Activated B cell treated with CpG ODN at 0.5 μM for 24 hours (primary cell): ENCODE data around the gene RAC2. TPM values are rescaled to one million over a fixed set of nuclear protein-coding genes. Genes with fewer than 3 reads are reported as not detected.

ENCODE experiments used
- ATAC-seq: fragments of 200-7000 bp; cut with Tn5 transposase; one replicate; pipeline ENCODE4 v1.10.0; 2021; ENCODE audit warnings: low read depth, mild to moderate bottlenecking, moderate library complexity
- CTCF ChIA-PET: fragments of 350-600 bp; sonication (Branson Sonifier 250); formaldehyde crosslinking; loops from one replicate; lab custom pipeline; 2021; ENCODE audit warnings: antibody characterized with exemption; lab: Charles Lee
- POLR2A ChIA-PET: fragments of 350-600 bp; sonication (Branson Sonifier 250); formaldehyde crosslinking; loops from one replicate; lab custom pipeline; 2021; ENCODE audit warnings: antibody characterized with exemption; lab: Charles Lee
- DNase-seq: peaks from one replicate; pipeline ENCODE4 v3.0.0; 2022
- H3K27ac Mint-ChIP-seq: one replicate; pipeline ENCODE4 v1.8.0; 2020; ENCODE audit warnings: mixed read lengths
- H3K27me3 Mint-ChIP-seq: one replicate; pipeline ENCODE4 v1.8.0; 2021; ENCODE audit warnings: mixed read lengths
- H3K36me3 Mint-ChIP-seq: one replicate; pipeline ENCODE4 v1.8.0; 2021; ENCODE audit warnings: low read depth, mixed read lengths
- H3K4me1 Mint-ChIP-seq: one replicate; pipeline ENCODE4 v1.8.0; 2021; ENCODE audit warnings: mixed read lengths
- H3K4me3 Mint-ChIP-seq: one replicate; pipeline ENCODE4 v1.8.0; 2020; ENCODE audit warnings: mild to moderate bottlenecking, mixed read lengths
- H3K9me3 Mint-ChIP-seq: one replicate; pipeline ENCODE4 v1.8.0; 2020; ENCODE audit warnings: mixed read lengths
- intact Hi-C: fragments of 100-400 bp; cut with micrococcal nuclease; formaldehyde crosslinking; loops from one replicate; pipeline ENCODE4 v1.15.1; 2024
- total RNA-seq: library from RNA; stranded (reverse); gene quantifications from 2 replicates; pipeline ENCODE4 v1.2.3, GENCODE V29; 2022
- TF ChIP-seq, protein P1 (sequence below): fragments of 200-600 bp; IDR thresholded peaks from one replicate; pipeline ENCODE4 v1.8.0; 2022; ENCODE audit warnings: antibody characterized with exemption, mild to moderate bottlenecking

RAC2 gene
- total RNA-seq, 1 donor from 2014 or later: 557 TPM

DNA sequence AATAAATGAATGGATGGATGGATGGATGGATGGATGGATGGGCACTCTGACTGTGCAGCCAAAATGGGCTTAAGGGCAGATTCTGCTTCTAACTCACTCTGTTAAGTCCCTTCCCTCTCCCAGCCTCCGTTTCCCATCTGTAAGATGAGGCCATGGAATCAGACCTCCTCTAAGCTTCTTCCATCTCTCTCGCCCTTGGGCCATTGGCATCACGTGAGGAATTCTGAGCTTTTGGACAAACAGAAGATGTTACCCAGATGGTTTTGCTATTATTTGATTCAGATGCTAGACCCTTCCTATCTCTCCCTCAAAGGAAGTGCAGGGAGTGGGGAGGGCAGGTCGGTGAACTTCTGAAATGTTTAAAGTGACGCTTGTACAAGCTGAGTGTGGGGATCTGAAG lies 34.2 kb upstream of the RAC2 start:
- Mint-ChIP-seq H3K36me3 (peaks cover 2% of the 10 kb centered on the region), H3K27ac (no peak overlapping the region), H3K27me3 (no peaks in the 10 kb centered on the region), H3K9me3 (no peaks in the 10 kb centered on the region), H3K4me1 (peaks cover 83% of the 10 kb centered on the region), H3K4me3 (no peak overlapping the region)
- ChIA-PET CTCF (interaction anchor here (1.7 kb wide), 1 partner anchor 17 kb away, joined by 6 read pairs; no protein-coding TSS in a partner anchor), POLR2A (no interaction called here)
- intact Hi-C loops: no loop called here
- ATAC-seq (no peak), DNase-seq (no peak)
- TF ChIP-seq, protein P1, sequence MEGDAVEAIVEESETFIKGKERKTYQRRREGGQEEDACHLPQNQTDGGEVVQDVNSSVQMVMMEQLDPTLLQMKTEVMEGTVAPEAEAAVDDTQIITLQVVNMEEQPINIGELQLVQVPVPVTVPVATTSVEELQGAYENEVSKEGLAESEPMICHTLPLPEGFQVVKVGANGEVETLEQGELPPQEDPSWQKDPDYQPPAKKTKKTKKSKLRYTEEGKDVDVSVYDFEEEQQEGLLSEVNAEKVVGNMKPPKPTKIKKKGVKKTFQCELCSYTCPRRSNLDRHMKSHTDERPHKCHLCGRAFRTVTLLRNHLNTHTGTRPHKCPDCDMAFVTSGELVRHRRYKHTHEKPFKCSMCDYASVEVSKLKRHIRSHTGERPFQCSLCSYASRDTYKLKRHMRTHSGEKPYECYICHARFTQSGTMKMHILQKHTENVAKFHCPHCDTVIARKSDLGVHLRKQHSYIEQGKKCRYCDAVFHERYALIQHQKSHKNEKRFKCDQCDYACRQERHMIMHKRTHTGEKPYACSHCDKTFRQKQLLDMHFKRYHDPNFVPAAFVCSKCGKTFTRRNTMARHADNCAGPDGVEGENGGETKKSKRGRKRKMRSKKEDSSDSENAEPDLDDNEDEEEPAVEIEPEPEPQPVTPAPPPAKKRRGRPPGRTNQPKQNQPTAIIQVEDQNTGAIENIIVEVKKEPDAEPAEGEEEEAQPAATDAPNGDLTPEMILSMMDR: no peak

DNA sequence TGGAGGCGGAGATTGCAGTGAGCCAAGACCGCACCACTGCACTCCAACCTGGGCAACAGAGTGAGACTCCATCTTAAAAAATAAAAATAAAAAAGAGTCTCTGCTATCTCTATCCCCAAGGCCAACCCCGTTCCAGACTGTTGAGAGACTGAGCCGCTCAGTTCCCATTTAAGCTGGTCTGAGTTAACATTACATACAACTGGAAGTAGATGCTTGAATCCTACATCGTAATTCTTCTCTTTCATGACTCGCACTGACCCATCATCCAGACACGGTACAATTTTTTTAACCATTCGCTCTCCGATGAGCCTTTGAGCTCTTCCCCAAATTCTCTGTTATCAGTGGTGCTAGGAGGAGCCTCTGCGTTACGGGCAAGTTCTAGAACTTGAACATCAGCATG lies 33.3 kb upstream of the RAC2 start:
- ATAC-seq (no peak), DNase-seq (no peak)
- Mint-ChIP-seq H3K4me3 (no peak overlapping the region), H3K9me3 (no peaks in the 10 kb centered on the region), H3K4me1 (peaks cover 78% of the 10 kb centered on the region), H3K27me3 (no peaks in the 10 kb centered on the region), H3K36me3 (no peaks in the 10 kb centered on the region), H3K27ac (peak overlapping the region; percentile 18)
- CTCF ChIA-PET: interaction anchor here (0.9 to 1.7 kb wide), 2 partner anchors 16 to 493 kb away, joined by 3 to 6 read pairs; no protein-coding TSS in a partner anchor
- intact Hi-C loops: no loop called here
- TF ChIP-seq, protein P1: no peak
- POLR2A ChIA-PET: interaction anchor here (0.6 to 0.9 kb wide), 2 partner anchors 28 to 1193 kb away, joined by 3 read pairs; no protein-coding TSS in a partner anchor

DNA sequence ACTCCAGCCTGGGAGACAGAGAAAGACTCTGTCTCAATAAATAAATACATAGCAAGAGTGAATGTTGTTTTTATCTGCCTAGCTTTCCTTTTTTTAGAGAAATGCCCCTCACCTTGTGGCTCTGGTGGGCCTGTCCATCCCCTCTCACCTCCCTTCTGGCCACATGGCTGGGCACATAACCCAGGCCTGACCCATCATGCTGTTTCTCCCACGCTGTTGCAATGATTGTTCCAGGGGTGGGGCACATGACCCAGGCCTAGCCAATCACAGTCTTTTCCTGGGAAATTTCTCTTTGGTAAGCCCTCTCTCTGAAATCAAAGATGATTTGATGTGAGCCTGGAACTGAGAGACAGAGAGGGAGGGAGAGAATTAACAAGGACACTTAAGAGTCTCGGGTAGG lies 32.7 kb upstream of the RAC2 start:
- Mint-ChIP-seq H3K4me3 (no peak overlapping the region), H3K27me3 (no peaks in the 10 kb centered on the region), H3K9me3 (no peaks in the 10 kb centered on the region), H3K4me1 (peaks cover 72% of the 10 kb centered on the region), H3K36me3 (no peaks in the 10 kb centered on the region), H3K27ac (no peak overlapping the region)
- intact Hi-C loops: no loop called here
- TF ChIP-seq, protein P1: no peak
- no peak for ATAC-seq
- ChIA-PET POLR2A (no interaction called here), CTCF (interaction anchor here (0.9 kb wide), 1 partner anchor 492 kb away, joined by 3 read pairs; no protein-coding TSS in a partner anchor)
- DNase-seq: no peak

- TF ChIP-seq, protein P1: no peak
- Mint-ChIP-seq H3K27ac (no peak overlapping the region), H3K27me3 (no peaks in the 10 kb centered on the region), H3K4me3 (no peak overlapping the region), H3K36me3 (no peaks in the 10 kb centered on the region), H3K9me3 (no peaks in the 10 kb centered on the region), H3K4me1 (peaks cover 62% of the 10 kb centered on the region)
- no peak for DNase-seq
- intact Hi-C loops: no loop called here
- ChIA-PET CTCF (interaction anchor here (0.9 kb wide), 1 partner anchor 16 kb away, joined by 3 read pairs; no protein-coding TSS in a partner anchor), POLR2A (interaction anchor here (0.6 to 2.1 kb wide), 2 partner anchors 9 to 32 kb away, joined by 5 to 6 read pairs; partner anchors contain the start of gene RAC2)
- no peak for ATAC-seq
Measured at GRCh38 chr22:37275622-37276021, 31.6 kb upstream of the RAC2 start.

GRCh38 chr22:37275134-37275533 lies 31.1 kb upstream of the RAC2 start:
- no peak for DNase-seq
- intact Hi-C loops: no loop called here
- H3K27me3 Mint-ChIP-seq: no peaks in the 10 kb centered on the region
- no peak for ATAC-seq
- TF ChIP-seq, protein P1: no peak
- H3K36me3 Mint-ChIP-seq: no peaks in the 10 kb centered on the region
- H3K9me3 Mint-ChIP-seq: no peaks in the 10 kb centered on the region
- POLR2A ChIA-PET: interaction anchor here (0.6 to 2.1 kb wide), 4 partner anchors 9 to 317 kb away, joined by 3 to 6 read pairs (median 6); partner anchors contain the start of gene RAC2
- peaks cover 64% of the 10 kb centered on the region for H3K4me1 Mint-ChIP-seq
- CTCF ChIA-PET: interaction anchor here (0.9 kb wide), 1 partner anchor 16 kb away, joined by 3 read pairs; no protein-coding TSS in a partner anchor
- peak overlapping the region; percentile 30 for H3K27ac Mint-ChIP-seq
- no peak overlapping the region for H3K4me3 Mint-ChIP-seq
